ENCODE results near the gene TNRC6A. TPM values are rescaled to one million over a fixed set of nuclear protein-coding genes. Genes with fewer than 3 reads are reported as not detected.

The TNRC6A gene
- total RNA-seq, 1 donor from 2014 or later, result 55.7 TPM

GRCh38 chr16:24778671-24779070 is 49.2 kb downstream of the TNRC6A start:
- Mint-ChIP-seq H3K36me3 (peaks cover 44% of the 10 kb centered on the region), H3K9me3 (no peaks in the 10 kb centered on the region), H3K4me3 (no peak overlapping the region), H3K27me3 (ENCODE audit: insufficient read depth, low read depth) (no peaks in the 10 kb centered on the region), H3K4me1 (no peaks in the 10 kb centered on the region), H3K27ac (no peak overlapping the region)
- no peak overlapping the region for H3K4me3 ChIP-seq
- H2AFZ ChIP-seq (replicated peaks), result no peak overlapping the region
- DNase-seq (ENCODE audit: low spot score), result no peak
- H3K79me2 ChIP-seq (ENCODE audit: low read depth), result peaks cover 77% of the 10 kb centered on the region
- H3K27ac ChIP-seq, result no peak overlapping the region
- peaks cover 4% of the 10 kb centered on the region for H3K4me1 ChIP-seq
- H3K27me3 ChIP-seq, result no peaks in the 10 kb centered on the region
- H3K9me3 ChIP-seq (ENCODE audit: low read depth), result no peaks in the 10 kb centered on the region
- H3K36me3 ChIP-seq, result peaks cover 25% of the 10 kb centered on the region
- TF ChIP-seq EZH2 (IDR thresholded peaks at IDR 0.05) (no peak), CTCF (IDR thresholded peaks at IDR 0.05) (no peak), EZH2phosphoT487 (IDR thresholded peaks at IDR 0.05) (no peak)
- H3F3A ChIP-seq (ENCODE audit: low read depth), result peaks cover 4% of the 10 kb centered on the region
- no peak overlapping the region for H3K9ac ChIP-seq
- H3K4me2 ChIP-seq, result no peak overlapping the region
- H4K20me1 ChIP-seq (ENCODE audit: low read depth), result peaks cover 48% of the 10 kb centered on the region

GRCh38 chr16:24781256-24781655 is 51.8 kb downstream of the TNRC6A start:
- TF ChIP-seq CTCF (IDR thresholded peaks at IDR 0.05), result no peak
- TF ChIP-seq EZH2 (IDR thresholded peaks at IDR 0.05), result no peak
- no peak for TF ChIP-seq EZH2phosphoT487 (IDR thresholded peaks at IDR 0.05)
- H3K9me3 Mint-ChIP-seq, result no peaks in the 10 kb centered on the region
- H3K27ac Mint-ChIP-seq, result no peak overlapping the region

GRCh38 chr16:24784121-24784520 is 54.7 kb downstream of the TNRC6A start:
- no peaks in the 10 kb centered on the region for H3K9me3 Mint-ChIP-seq
- H3K4me1 Mint-ChIP-seq, result no peaks in the 10 kb centered on the region
- no peak for DNase-seq (ENCODE audit: low spot score)
- H3K27me3 Mint-ChIP-seq (ENCODE audit: insufficient read depth, low read depth), result no peaks in the 10 kb centered on the region
- Histone ChIP-seq H3K27me3 (no peaks in the 10 kb centered on the region), H2AFZ (replicated peaks) (no peak overlapping the region), H3F3A (ENCODE audit: low read depth) (no peaks in the 10 kb centered on the region), H3K4me3 (no peak overlapping the region), H3K79me2 (ENCODE audit: low read depth) (peaks cover 72% of the 10 kb centered on the region), H3K9ac (no peak overlapping the region), H3K27ac (no peak overlapping the region), H3K4me2 (no peak overlapping the region), H3K36me3 (peaks cover 27% of the 10 kb centered on the region), H4K20me1 (ENCODE audit: low read depth) (peaks cover 13% of the 10 kb centered on the region), H3K4me1 (no peaks in the 10 kb centered on the region), H3K9me3 (ENCODE audit: low read depth) (no peaks in the 10 kb centered on the region)
- no peak overlapping the region for H3K27ac Mint-ChIP-seq
- TF ChIP-seq EZH2 (IDR thresholded peaks at IDR 0.05) (no peak), EZH2phosphoT487 (IDR thresholded peaks at IDR 0.05) (no peak), CTCF (IDR thresholded peaks at IDR 0.05) (no peak)
- H3K4me3 Mint-ChIP-seq, result no peak overlapping the region
- H3K36me3 Mint-ChIP-seq, result peaks cover 45% of the 10 kb centered on the region

More at GRCh38 chr16:24781256-24781655, 51.8 kb downstream of the TNRC6A start:
- DNase-seq (ENCODE audit: low spot score), result no peak
- Mint-ChIP-seq H3K36me3 (peaks cover 46% of the 10 kb centered on the region), H3K4me3 (no peak overlapping the region), H3K4me1 (no peaks in the 10 kb centered on the region), H3K27me3 (ENCODE audit: insufficient read depth, low read depth) (no peaks in the 10 kb centered on the region)
- Histone ChIP-seq H3K9ac (no peak overlapping the region), H3K27ac (no peak overlapping the region), H3K4me2 (no peak overlapping the region), H3K9me3 (ENCODE audit: low read depth) (no peaks in the 10 kb centered on the region), H4K20me1 (ENCODE audit: low read depth) (peaks cover 25% of the 10 kb centered on the region), H2AFZ (replicated peaks) (no peak overlapping the region), H3K79me2 (ENCODE audit: low read depth) (peaks cover 77% of the 10 kb centered on the region), H3F3A (ENCODE audit: low read depth) (peaks cover 2% of the 10 kb centered on the region), H3K4me3 (no peak overlapping the region), H3K27me3 (no peaks in the 10 kb centered on the region), H3K36me3 (peaks cover 33% of the 10 kb centered on the region), H3K4me1 (peaks cover 2% of the 10 kb centered on the region)
